Measurements from ENCODE around the gene ACTRT2. TPM values are rescaled to one million over a fixed set of nuclear protein-coding genes. Genes with fewer than 3 reads are reported as not detected.

ACTRT2 gene
- total and polyA plus RNA-seq, 10 of the 15 experiments (the other 5 are each of a cell fraction or from before 2014, with no cell fraction given) = not detected

- TF ChIP-seq ZBTB40 (IDR thresholded peaks at IDR 0.05; ENCODE audit: borderline replicate concordance) (no peak), RUNX3 (IDR thresholded peaks at IDR 0.05; ENCODE audit: low read length) (no peak), ZNF592 (IDR thresholded peaks at IDR 0.05) (no peak), IKZF1 (conservative IDR thresholded peaks at IDR 0.05) (no peak)
Observed at GRCh38 chr1:2990376-2991115, 30.7 kb upstream of the ACTRT2 start (continued).

All from GM12878 (cell line).